ENCODE measurements around the gene CRIP1.

The CRIP1 gene

DNA sequence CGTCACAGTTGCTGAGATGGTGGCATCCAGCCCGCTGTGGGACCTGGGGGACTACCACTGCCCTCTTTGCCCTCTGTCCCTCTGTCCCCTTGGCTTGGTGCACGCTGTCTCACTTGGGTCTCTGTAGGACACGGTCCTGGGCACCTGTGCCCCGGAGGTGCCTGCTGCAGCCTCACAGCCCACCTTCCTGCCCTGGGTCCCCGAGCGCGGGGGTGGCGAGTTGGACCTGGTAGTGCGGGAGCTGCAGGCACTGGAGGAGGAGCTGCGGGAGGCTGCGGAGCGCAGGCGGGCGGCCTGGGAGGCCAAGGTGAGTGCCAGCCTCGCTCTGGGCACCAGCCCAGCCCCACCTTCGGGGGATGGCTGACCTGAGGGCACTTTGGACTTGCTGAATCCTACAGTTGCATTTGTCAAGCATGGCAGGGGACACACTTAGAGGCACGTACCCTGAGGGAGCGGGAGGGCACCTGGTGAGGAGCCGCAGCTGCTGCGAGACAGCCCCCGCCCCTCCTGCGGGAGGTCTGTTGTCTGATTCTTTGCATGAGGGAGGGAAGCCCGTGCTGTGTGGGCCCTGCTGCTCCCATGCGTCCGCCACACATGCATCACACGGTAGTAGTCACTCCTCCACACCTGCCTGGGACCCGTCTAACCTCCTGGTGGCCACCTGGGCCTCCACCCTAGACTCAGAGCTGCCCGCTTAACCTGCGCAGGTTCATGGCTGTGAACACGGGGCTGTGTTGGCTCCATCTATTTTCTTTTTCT, 11.2 kb downstream of the CRIP1 start:
- no peaks in the 10 kb centered on the region for H3K9me3 Mint-ChIP-seq
- H3K4me1 Mint-ChIP-seq (ENCODE audit: low read depth): peaks cover 5% of the 10 kb centered on the region
- H3K27me3 Mint-ChIP-seq: no peaks in the 10 kb centered on the region
- peak overlapping the region; percentile 44 for H3K27ac Mint-ChIP-seq
- peak; percentile 25 for DNase-seq
- H3K4me3 Mint-ChIP-seq: no peak overlapping the region
- H3K36me3 Mint-ChIP-seq (ENCODE audit: low read depth): peaks cover 28% of the 10 kb centered on the region

DNA sequence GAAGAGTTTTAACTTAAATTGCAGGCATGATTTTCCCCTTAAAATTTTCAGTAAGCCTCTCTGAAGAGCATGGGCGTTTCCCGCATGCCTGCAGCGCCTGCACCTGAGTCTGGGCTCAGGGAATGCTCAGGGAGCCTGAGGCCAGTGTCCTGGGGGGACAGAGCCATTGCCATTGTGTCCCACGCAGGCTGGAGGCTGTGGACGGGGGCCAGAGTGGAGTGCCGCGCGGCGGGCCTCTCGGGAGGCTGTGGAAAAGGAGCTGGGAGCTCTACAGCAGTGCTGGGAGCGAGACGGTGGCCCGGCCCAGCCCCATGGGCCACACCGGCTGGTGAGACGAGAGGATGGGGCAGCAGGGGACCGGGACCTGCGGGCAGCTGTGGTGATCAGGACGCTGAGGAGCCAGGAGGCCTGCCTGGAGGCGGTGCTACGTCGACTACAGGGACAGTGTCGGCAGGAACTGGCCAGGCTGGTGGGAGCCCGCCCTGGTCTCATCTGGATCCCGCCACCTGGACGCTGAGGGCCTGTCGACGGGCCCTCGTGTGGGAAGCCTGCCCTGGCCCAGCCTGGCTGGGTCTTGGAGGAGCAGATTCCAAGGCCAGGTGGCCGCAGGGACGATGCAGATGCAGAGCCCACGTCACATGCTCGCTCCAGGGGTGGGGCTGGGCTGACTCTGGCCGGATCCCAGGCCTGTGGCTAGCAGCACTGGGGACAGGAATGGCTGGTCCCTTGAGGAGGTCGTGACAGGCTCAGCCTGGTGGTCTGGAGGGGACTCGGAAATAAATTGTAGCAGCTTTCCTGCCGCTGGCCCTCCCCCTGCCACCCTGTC, 12.0 kb downstream of the CRIP1 start:
- no peaks in the 10 kb centered on the region for H3K9me3 Mint-ChIP-seq
- H3K4me1 Mint-ChIP-seq (ENCODE audit: low read depth): no peaks in the 10 kb centered on the region
- H3K27me3 Mint-ChIP-seq: no peaks in the 10 kb centered on the region
- no peak overlapping the region for H3K27ac Mint-ChIP-seq
- H3K36me3 Mint-ChIP-seq (ENCODE audit: low read depth): peaks cover 23% of the 10 kb centered on the region
- peak; percentile 25 for DNase-seq
- no peak overlapping the region for H3K4me3 Mint-ChIP-seq

DNA sequence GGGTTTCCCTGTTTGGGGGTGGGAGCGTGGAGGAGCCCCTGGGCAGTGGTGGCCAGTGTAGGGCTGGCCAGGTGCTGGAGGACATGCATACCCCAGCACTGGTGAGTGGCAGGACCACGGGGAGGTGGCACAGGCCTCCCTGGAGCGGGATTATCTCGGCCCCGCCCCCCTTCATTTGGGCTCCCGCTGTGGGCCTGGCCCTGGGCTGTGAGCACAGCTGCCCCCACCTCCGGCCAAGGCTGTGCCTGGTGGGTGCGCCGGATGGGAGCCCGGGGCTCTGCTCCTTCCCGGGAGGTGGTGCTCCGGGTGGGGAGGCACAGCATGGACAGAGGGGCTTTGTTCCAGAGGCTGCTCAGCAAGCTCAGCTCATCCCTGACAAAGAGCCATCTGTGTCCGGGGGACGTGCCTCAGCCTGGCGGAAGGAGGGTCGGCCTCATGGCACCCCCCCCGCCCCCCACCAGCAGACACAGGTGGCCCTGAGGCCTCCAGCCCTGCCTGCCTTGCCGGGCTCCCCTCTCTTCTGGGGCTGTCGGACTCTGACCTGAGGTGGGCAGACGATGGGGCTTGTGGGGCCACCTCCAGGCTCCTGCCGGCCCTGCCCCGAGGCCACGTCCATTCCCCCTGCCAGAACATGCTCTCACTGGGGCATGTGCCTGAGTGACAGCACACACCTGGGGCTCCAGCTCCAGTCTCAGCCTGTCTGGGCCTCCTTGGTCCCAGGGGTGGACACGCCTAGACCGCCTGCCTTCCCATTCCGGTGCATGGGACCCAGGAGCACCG, 12.8 kb downstream of the CRIP1 start:
- Mint-ChIP-seq H3K27me3 (no peaks in the 10 kb centered on the region), H3K27ac (no peak overlapping the region), H3K36me3 (ENCODE audit: low read depth) (peaks cover 20% of the 10 kb centered on the region), H3K4me1 (ENCODE audit: low read depth) (no peaks in the 10 kb centered on the region), H3K4me3 (no peak overlapping the region), H3K9me3 (no peaks in the 10 kb centered on the region)
- peak; percentile 30 for DNase-seq

DNA sequence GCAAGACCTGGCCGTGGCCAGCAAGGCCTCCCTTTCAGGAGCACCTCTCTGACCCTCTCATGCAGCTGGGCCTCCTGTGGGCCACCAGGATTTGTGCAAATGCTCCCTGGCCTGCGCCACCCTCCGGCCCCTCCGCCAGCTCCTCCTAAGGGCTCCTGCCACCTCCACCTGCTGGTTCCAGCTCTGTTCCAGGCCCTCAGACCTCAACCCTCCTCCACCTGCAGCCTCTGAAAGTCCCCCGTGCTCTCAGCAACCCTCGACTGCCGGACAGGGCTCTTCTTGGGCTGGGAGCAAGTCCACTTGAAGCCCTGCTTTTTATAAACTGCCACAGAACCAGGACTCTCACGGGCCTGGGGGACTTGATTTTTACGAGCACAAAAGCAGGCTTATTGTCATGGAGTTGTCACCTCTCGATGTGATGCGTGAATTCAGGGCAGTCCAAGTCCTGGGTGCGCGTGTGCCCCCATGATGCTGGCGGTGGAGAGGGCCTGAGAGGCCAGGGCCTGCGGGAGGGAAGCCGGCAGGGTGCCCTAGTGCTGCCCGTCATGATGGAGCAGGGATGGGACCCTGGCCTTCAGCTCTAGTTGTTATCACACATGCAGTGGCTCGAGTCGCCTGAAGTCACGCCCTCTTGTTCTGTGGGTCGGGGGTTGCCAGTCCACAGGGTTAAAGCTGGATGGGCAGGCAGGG, 13.5 kb downstream of the CRIP1 start:
- Mint-ChIP-seq H3K9me3 (no peaks in the 10 kb centered on the region), H3K36me3 (ENCODE audit: low read depth) (peaks cover 18% of the 10 kb centered on the region), H3K27me3 (no peaks in the 10 kb centered on the region), H3K27ac (no peak overlapping the region), H3K4me3 (no peak overlapping the region), H3K4me1 (ENCODE audit: low read depth) (no peaks in the 10 kb centered on the region)
- DNase-seq: peak; percentile 33

DNA sequence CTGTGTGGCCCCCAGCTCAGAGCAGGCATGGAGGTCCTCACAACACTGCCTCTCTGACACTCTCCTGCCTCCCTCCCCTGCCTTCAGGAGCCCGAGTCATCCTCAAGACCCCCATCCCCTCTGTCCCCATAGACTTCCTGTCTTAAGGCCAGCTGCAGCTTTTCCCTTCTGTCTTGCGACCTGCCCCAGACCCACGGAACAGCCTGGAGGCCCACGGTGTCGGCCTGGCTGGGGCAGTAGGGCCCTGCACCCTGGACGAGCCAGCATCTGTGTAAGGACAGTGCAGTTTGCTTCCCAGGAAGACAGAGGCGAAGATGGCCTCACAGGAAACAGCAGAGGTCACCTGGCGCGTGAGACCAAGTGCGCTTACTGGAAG, 14.0 kb downstream of the CRIP1 start:
- Mint-ChIP-seq H3K4me1 (ENCODE audit: low read depth) (no peaks in the 10 kb centered on the region), H3K27me3 (no peaks in the 10 kb centered on the region), H3K9me3 (no peaks in the 10 kb centered on the region), H3K27ac (no peak overlapping the region), H3K4me3 (no peak overlapping the region), H3K36me3 (ENCODE audit: low read depth) (peaks cover 18% of the 10 kb centered on the region)
- DNase-seq: no peak

DNA sequence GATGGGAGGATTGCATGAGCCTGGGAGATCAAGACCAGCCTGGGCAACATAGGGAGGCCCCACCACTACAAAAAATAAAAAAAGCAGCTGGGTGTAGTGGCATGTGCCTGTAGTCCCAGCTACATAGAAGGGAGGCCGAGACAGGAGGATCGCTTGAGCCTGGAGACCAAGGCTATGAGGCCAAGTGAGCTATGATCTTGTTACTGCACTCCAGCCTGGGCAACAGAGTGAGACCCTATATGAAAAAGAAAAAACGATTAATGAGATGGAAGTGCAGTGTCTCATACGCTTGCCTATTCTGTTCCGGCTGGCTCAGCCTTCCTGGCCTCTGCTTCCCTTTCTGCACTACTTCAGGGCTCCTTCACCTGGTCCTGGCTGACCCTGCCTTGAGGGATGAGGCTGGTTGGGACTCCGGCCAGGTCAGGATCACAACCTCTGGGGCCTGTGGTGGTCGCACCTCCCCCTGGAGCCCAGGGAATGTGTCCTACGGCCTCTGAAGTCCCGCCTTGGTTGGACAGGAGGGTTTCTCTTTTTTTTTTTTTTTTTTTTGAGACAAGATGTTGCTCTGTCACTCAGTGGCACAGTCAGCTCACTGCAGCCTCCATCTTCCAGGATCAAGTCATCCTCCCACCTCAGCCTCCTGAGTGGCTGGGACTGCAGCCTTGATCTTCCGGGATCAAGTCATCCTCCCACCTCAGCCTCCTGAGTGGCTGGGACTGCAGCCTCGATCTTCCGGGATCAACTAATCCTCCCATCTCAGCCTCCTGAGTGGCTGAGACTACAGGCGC, 15.0 kb downstream of the CRIP1 start:
- Mint-ChIP-seq H3K36me3 (ENCODE audit: low read depth) (peaks cover 15% of the 10 kb centered on the region), H3K27ac (no peak overlapping the region), H3K27me3 (no peaks in the 10 kb centered on the region), H3K9me3 (no peaks in the 10 kb centered on the region), H3K4me3 (no peak overlapping the region), H3K4me1 (ENCODE audit: low read depth) (no peaks in the 10 kb centered on the region)
- DNase-seq: peak; percentile 28

DNA sequence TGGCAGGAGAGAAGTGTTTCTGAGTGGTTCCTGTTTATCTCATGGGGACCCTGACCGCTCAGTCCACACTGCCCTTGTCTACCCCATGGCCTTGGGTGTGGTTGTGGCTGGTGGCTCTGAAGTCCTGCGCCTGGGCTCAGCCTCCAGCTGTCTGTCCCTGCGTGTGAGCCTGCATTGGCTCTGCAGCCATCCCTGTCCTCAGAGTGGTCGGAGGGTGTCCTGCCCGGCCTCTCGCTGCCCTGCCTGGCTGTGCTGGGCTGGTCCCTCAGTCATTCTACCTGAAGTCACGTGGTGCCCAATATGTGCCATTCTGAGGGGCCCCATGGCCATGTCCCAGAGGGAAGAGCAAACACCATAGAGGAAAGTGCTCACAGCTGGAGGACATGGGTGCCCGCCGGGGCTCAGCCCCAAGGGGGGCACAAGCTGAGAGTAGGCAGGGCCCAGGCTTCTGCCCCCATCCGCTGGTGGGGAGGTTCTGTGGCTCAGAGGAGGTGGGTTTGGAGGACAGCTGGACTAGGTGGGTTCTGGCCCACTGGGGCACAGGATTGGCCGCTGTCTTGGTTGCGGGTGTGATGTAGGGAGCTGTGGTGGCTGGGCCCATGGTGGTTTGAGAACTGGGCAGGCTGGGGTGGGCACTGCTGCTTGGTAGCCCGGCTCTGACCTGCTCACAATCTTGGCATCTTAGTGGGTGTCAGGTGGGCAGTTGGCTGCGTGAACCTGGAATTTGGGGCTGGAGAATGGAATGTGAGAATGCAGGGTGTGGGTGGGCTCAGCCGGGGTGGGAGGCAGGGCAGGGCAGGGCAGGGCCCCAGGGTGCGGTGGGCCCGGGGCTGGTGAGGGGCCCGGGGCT, 16.0 kb downstream of the CRIP1 start:
- H3K36me3 Mint-ChIP-seq (ENCODE audit: low read depth): peaks cover 14% of the 10 kb centered on the region
- H3K4me1 Mint-ChIP-seq (ENCODE audit: low read depth): no peaks in the 10 kb centered on the region
- H3K9me3 Mint-ChIP-seq: no peaks in the 10 kb centered on the region
- H3K27me3 Mint-ChIP-seq: peaks cover 2% of the 10 kb centered on the region
- peak; percentile 25 for DNase-seq
- H3K27ac Mint-ChIP-seq: peak overlapping the region; percentile 82
- H3K4me3 Mint-ChIP-seq: no peak overlapping the region

DNA sequence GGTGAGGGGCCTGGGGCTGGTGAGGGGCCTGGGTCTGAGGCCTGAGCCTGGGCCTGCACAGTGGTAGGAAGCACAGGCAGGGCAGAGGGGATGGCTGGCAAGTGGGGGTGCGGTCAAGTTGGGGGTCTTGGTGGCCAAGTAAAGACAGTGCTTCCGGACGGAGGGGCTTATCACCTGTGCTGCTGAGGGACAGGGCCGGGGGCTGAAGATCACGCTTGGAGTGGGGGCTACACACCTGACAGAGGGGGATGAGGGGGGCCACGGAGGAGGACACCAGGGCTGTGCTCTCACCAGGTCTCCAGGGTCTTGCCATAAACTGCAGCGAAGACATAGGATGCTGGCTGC, 16.6 kb downstream of the CRIP1 start:
- Mint-ChIP-seq H3K4me3 (no peak overlapping the region), H3K27ac (peak overlapping the region; percentile 41), H3K36me3 (ENCODE audit: low read depth) (peaks cover 8% of the 10 kb centered on the region)

DNA sequence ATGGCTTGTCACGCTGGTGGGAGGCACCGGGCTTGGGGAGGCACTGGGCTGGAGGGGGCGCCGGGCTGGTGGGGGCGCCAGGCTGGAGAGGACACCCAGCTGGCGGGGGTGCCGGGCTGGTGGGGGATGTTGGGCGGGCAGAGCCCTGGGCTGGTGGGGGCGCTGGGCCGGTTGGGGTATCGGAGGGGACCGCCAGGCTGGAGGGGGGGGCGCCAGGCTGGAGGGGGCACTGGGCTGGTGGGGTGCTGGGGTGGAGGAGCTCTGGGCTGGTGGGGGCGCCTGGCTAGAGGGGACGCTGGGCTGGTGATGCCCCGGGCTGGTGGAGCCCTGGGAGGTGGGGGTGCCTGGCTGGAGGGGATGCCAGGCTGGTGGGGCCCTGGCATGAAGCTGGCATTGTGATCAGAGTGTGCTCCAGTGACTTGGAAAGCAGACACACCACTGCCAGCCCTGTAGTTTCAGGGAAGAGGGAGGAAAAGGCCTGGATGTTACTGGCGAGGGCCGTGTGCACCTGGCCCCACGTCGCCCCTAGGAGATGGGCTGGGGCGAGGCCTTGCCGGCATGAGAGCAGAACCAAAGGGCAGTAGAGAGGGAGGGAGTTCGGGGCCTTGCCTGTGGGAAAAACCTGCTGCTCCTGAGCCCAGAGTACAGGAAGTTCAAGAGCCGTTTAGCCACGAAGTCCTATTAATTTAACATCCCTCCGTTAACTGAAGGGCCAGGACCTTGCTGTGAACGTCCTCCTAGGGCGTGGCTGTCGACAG, 17.4 kb downstream of the CRIP1 start:
- Mint-ChIP-seq H3K9me3 (no peaks in the 10 kb centered on the region), H3K4me1 (ENCODE audit: low read depth) (no peaks in the 10 kb centered on the region), H3K27ac (no peak overlapping the region), H3K4me3 (no peak overlapping the region), H3K27me3 (peaks cover 11% of the 10 kb centered on the region), H3K36me3 (ENCODE audit: low read depth) (no peaks in the 10 kb centered on the region)
- no peak for DNase-seq

More for the DNA sequence above, 16.6 kb downstream of the CRIP1 start:
- Mint-ChIP-seq H3K9me3 (no peaks in the 10 kb centered on the region), H3K27me3 (peaks cover 7% of the 10 kb centered on the region), H3K4me1 (ENCODE audit: low read depth) (no peaks in the 10 kb centered on the region)
- no peak for DNase-seq

DNA sequence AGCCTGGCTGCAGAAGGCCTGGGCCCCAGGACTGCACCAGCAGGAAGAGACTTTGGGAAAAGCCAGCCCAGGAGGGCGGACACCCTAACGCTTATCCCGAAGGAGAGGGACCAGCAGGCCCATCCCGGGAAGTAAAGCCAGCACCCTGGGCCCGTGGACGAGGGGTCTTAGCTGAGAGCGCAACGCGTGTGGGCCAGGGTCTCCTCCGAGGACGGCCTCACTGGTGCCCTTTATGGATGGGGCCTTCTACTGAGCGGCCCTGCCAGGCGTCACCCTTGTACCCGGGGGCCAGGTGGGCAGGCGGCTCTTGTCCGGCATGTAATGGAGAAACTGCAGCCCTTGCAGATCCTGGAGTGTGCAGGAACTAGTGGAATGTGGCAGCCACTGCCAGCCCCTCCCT, 18.4 kb downstream of the CRIP1 start:
- H3K4me3 Mint-ChIP-seq: no peak overlapping the region
- H3K36me3 Mint-ChIP-seq (ENCODE audit: low read depth): no peaks in the 10 kb centered on the region
- no peak overlapping the region for H3K27ac Mint-ChIP-seq
- peaks cover 11% of the 10 kb centered on the region for H3K27me3 Mint-ChIP-seq
- no peaks in the 10 kb centered on the region for H3K4me1 Mint-ChIP-seq (ENCODE audit: low read depth)
- no peak for DNase-seq
- no peaks in the 10 kb centered on the region for H3K9me3 Mint-ChIP-seq

DNA sequence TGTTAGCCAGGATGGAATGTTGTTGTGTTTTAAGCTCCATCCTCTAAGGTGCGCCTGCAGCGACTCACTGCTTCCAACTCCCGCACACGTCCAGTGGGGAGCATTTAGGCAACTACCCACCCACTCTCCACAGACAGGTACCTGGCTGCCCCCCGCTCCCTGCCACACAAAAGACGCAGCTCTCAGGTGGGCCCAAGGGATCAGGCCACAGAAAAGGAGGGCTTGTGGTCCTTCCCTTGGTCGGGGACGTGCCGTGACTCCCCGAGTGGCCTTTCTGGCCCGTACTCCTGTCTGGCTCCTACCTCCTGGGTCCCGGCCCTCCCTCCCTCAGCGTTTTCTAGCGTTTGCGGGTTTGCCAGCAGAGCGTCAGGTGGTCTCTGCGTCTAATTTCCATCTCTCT, 20.6 kb downstream of the CRIP1 start:
- no peak for DNase-seq
- Mint-ChIP-seq H3K4me1 (ENCODE audit: low read depth) (no peaks in the 10 kb centered on the region), H3K27me3 (peaks cover 25% of the 10 kb centered on the region), H3K4me3 (no peak overlapping the region), H3K36me3 (ENCODE audit: low read depth) (no peaks in the 10 kb centered on the region), H3K27ac (no peak overlapping the region), H3K9me3 (no peaks in the 10 kb centered on the region)

DNA sequence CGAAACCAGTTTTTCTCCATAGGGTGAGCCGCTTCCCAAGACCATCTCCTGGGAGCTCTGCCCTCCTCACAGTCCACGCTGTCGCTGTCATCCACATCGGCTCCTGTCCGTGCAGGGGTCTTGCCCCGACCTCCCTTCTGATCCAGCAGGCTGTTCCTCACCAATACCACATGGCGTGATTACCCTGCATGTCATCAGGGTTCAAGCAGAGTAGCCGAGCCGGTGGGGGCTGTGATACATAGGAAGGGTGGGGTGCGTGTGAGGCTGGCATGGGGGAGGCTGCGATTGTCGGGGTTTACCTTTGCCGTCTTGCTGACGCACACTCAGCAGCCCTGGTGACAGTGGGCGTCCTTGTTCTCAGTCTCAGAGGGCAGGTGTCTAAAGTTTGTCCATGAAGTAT, 21.4 kb downstream of the CRIP1 start:
- Mint-ChIP-seq H3K4me3 (no peak overlapping the region), H3K4me1 (ENCODE audit: low read depth) (no peaks in the 10 kb centered on the region), H3K27ac (no peak overlapping the region), H3K9me3 (no peaks in the 10 kb centered on the region), H3K36me3 (ENCODE audit: low read depth) (no peaks in the 10 kb centered on the region), H3K27me3 (peaks cover 32% of the 10 kb centered on the region)
- no peak for DNase-seq

Measured in activated T-cell treated with anti-CD3 and anti-CD28 coated beads, Interleukin-2, amount 50 U/mL, for 24 hours (primary cell).